Ammon's horn (tissue), 1 donor: ENCODE measurements around the gene ZNF764.
"Not testable (repeated sequence)": the region's sequence is repeated elsewhere in the genome, so short reads cannot be mapped to it uniquely, and the experiment has no call there.

Experiments used
- DNase-seq: peaks from one replicate; pipeline ENCODE4 v3.0.0-alpha.2; 2016; ENCODE audit warnings: low spot score

Gene ZNF764

GRCh38 chr16:30527635-30528178 lies 30.5 kb downstream of the ZNF764 start:
- DNase-seq, result no peak

GRCh38 chr16:30526823-30527634 lies 31.1 kb downstream of the ZNF764 start:
- peak; percentile 98 for DNase-seq

DNA sequence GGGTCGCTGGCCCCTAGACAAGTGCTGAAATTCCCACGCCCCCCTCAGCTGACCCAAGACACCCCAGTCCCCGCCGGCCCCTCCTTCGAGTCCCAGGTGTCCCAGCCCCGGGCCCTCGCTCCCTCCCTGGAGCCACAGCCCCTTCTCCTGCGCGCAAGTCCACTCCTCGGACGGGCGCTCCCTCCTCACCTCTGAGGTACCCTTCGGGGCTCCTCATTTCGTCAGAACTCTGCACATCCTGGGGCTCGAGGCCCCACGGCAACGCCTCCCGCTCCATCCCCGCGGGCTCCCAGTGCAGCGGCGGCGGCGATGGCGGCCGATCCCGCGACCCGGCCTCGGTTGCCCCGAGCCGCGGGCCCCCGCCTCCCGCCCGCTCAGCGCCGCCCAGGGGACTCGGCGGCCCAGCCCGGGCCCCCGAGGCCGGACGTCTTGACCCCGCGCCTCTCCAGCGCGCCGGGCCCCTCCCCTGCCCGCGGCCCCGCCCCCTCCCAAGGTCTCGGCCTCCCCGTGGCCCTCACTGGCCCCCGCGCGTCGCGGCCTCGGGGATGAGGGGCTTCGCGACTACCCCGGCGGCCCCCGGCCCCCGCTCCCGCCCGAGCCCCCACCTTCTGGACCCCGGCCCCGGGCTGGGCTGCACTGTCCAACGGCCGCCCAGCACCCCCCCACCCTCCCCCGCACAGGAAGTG lies 31.9 kb downstream of the ZNF764 start, which contains the start of gene ZNF768:
ZNF768 (minus strand) TSS at position 430 of the 686 bp plus-strand sequence; CDS start at position 277, 153 bp downstream.
- DNase-seq, result peak; percentile 48

- no peak for DNase-seq
Observed at GRCh38 chr16:30525844-30526136, 32.4 kb downstream of the ZNF764 start.

- DNase-seq, result no peak
Observed at GRCh38 chr16:30524575-30525568, 33.3 kb downstream of the ZNF764 start.

- DNase-seq, result no peak
Observed at GRCh38 chr16:30523768-30524574, 34.2 kb downstream of the ZNF764 start.

DNA sequence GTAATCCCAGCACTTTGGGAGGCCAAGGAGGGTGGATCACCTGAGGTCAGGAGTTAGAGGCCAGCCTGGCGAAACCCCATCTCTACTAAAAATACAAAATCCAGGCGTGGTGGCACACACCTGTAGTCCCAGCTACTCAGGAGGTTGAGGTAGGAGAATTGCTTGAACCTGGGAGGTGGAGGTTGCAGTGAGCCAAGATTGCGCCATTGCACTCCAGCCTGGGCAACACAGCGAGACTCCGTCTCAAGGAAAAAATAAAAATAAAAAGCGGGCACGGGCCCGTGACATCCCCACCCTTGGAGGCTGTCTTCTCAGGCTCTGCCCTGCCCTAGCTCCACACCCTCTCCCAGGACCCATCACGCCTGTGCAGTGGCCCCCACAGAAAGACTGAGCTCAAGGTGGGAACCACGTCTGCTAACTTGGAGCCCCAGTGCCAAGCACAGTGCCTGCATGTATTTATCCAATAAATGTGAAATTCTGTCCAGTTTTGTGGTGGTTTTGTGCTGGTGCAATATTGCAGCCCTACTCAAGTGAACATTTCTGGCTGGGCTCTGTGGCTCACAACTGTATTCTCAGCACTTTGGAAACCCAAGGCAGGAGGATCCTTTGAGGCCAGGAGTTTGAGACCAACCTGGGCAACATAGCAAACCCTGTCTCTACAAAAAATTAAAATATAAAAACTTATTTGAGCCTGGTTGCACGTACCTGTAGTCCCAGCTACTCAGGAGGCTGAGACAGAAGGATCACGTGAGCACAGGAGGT lies 35.3 kb downstream of the ZNF764 start:
- not testable (repeated sequence) for DNase-seq

GRCh38 chr16:30521873-30522641 lies 36.1 kb downstream of the ZNF764 start:
- DNase-seq, result no peak

- no peak for DNase-seq
Observed at GRCh38 chr16:30521476-30521872, 36.7 kb downstream of the ZNF764 start.

- DNase-seq, result no peak
Observed at GRCh38 chr16:30519120-30520049, 38.8 kb downstream of the ZNF764 start.

- no peak for DNase-seq
Observed at GRCh38 chr16:30518552-30518951, 39.6 kb downstream of the ZNF764 start.

DNA sequence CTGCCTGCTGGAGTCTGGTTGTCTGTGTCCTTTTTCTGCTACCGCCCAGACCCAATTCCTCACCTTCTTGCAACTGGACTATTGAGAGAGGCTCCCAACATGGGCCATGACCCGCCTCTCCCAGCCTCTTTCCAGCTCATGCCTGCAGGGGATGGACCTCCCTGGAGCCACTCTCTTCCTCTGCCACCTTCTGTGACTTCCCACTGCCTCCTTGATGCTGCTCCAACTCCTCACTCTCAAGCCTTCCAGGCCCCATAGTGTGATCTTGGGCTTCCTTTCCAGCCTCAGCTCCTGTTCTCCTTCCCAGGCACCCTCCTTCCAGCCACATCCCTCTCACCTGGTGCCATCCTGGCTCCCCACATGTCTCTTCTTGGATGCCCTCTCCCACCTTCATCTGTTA lies 42.9 kb downstream of the ZNF764 start:
- no peak for DNase-seq

GRCh38 chr16:30511509-30511908 lies 46.7 kb downstream of the ZNF764 start:
- DNase-seq, result no peak

DNA sequence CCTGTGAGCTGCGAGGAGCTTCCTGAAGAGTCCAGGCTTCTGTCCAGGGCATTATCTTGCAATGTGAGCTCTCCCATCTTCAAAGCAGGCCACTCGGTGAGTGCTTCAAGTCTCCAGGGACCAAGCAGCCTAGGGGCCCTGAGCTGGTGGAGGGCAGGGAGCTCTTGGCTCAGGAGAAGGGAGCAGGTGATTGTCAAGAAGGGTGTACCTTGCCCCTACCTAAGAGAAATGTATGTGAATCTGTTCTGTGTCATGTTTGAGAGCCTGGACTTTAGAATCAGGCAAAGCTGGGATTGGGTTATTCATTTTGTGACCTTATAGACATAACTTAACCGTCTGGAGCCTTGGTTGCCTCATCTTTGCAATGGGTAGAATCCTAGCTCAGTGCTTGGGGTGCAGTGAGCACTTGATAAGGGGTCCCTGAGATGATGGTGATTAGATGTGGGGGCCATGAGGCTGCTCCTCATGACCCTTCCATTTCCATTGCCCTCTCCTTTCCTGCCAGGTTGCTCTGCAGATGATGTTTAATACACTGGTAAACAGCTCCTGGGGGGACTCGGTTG lies 47.7 kb downstream of the ZNF764 start:
- DNase-seq, result no peak

- DNase-seq, result no peak
Observed at GRCh38 chr16:30509081-30509765, 49.0 kb downstream of the ZNF764 start.
